Body of pancreas (tissue), 4 donors: ENCODE measurements around the gene CAMK1D. TPM values are rescaled to one million over a fixed set of nuclear protein-coding genes. Genes with fewer than 3 reads are reported as not detected.
A peak's percentile ranks its signal among the peaks of the same experiment; 100 is the strongest.

Source experiments
- ATAC-seq: fragments of 150-250 bp; one replicate; pipeline ENCODE4 v1.9.1; 2016
- DNase-seq, 4 donors: peaks; one replicate each; pipeline ENCODE4 v3.0.0-alpha.2; 2019
- H3K27ac ChIP-seq, 4 donors: fragments of 200-600 bp; sonication (generic); 1 replicate in 3 of 4; 2 replicates in 1 of 4; pipeline versions ENCODE4 v1.5.1 to v1.6.1; 2016 to 2019; ENCODE audit warnings: mild to moderate bottlenecking in 1 of 4, mixed read lengths in 1 of 4, moderate library complexity in 1 of 4
- H3K27me3 ChIP-seq, 2 donors: fragments of 200-600 bp; sonication (generic); one replicate each; pipeline ENCODE4 v1.6.0; 2016; ENCODE audit warnings: mild to moderate bottlenecking in 1 of 2
- H3K36me3 ChIP-seq, 2 donors: fragments of 200-600 bp; sonication (generic); replicated peaks in 1 of 2; 2 replicates each; pipeline ENCODE4 v1.5.1; 2016; ENCODE audit warnings: low read depth in 2 of 2; ENCODE audit not compliant: insufficient read depth in 1 of 2
- H3K4me1 ChIP-seq: fragments of 200-600 bp; sonication (generic); one replicate; pipeline ENCODE4 v1.6.0; 2016
- H3K4me3 ChIP-seq, 2 donors: fragments of 200-600 bp; sonication (generic); 1 replicate in 1 of 2; 2 replicates in 1 of 2; pipeline ENCODE4 v1.5.1; 2016 to 2019
- H3K9me3 ChIP-seq, 3 donors: fragments of 200-600 bp; sonication (generic); 1 replicate in 2 of 3; 2 replicates in 1 of 3; pipeline ENCODE4 v1.5.1; 2016
- CTCF ChIP-seq, 7 experiments: fragments of 450-650 bp in 4 of 7; fragments of 200-600 bp in 3 of 7; sonication (generic) in 3 of 7; IDR thresholded peaks; one replicate each; pipeline ENCODE4 v1.5.1; 2016 to 2019; ENCODE audit warnings: antibody characterized with exemption in 7 of 7
- POLR2A ChIP-seq, 3 donors: fragments of 450-650 bp; IDR thresholded peaks; one replicate each; pipeline ENCODE4 v1.6.1; 2016; ENCODE audit warnings: antibody characterized with exemption in 3 of 3, mild to moderate bottlenecking in 2 of 3
- WGBS, 2 donors: methylation state at CpG; one replicate each; pipeline ENCODE4 v1.1.5; 2017; 5-methylcytosine and 5-hydroxymethylcytosine counted together
- intact Hi-C: fragments of 100-400 bp; cut with DNase I; formaldehyde crosslinking; loops from one replicate; pipeline ENCODE4 v1.15.1; 2023
- total RNA-seq, 2 donors: library from RNA; depleted of rRNA; stranded (reverse); fragments of >200 nt; gene quantifications; one replicate each; pipeline ENCODE4 v1.1.0, GENCODE V29; 2016

CAMK1D gene
- total RNA-seq, 2 donors from 2014 or later, result 12.5 to 14.2 TPM

- ATAC-seq, result no peak
- Histone ChIP-seq H3K4me1 (peaks cover 18% of the 10 kb centered on the region), H3K36me3 (no peaks in the 10 kb centered on the region), H3K27ac (no peak overlapping the region), H3K27me3 (no peaks in the 10 kb centered on the region), H3K9me3 (no peaks in the 10 kb centered on the region), H3K4me3 (no peak overlapping the region)
- WGBS, 2 donors, result 61 to 77% methylated on average over 7 of the region's 7 CpGs
- TF ChIP-seq POLR2A (IDR thresholded peaks at IDR 0.05), result no peak
- TF ChIP-seq CTCF (IDR thresholded peaks at IDR 0.05), result no peak
- intact Hi-C loops, result no loop called here
- peak in 3 of 4 donors; percentile 20 to 30 (median 23) for DNase-seq
Observed at GRCh38 chr10:12539350-12540164, 190.2 kb downstream of the CAMK1D start.

- no peaks in the 10 kb centered on the region for H3K9me3 ChIP-seq
- WGBS, 2 donors, result 59 to 67% methylated on average over 4 of the region's 4 CpGs
- DNase-seq, result no peak
- TF ChIP-seq POLR2A (IDR thresholded peaks at IDR 0.05) (no peak), CTCF (IDR thresholded peaks at IDR 0.05) (no peak)
- intact Hi-C loops, result no loop called here
- peaks cover 18% of the 10 kb centered on the region for H3K4me1 ChIP-seq
- no peak overlapping the region for H3K27ac ChIP-seq
- H3K36me3 ChIP-seq, result no peaks in the 10 kb centered on the region
- no peaks in the 10 kb centered on the region for H3K27me3 ChIP-seq
- H3K4me3 ChIP-seq, result no peak overlapping the region
- ATAC-seq, result no peak
Observed at GRCh38 chr10:12540341-12540781, 191.0 kb downstream of the CAMK1D start.

GRCh38 chr10:12541446-12542067, 192.2 kb downstream of the CAMK1D start:
- no peaks in the 10 kb centered on the region for H3K27me3 ChIP-seq
- no peak overlapping the region for H3K4me3 ChIP-seq
- H3K27ac ChIP-seq, result no peak overlapping the region
- H3K36me3 ChIP-seq, result no peaks in the 10 kb centered on the region
- DNase-seq (no peak), ATAC-seq (no peak)
- peaks cover 18% of the 10 kb centered on the region for H3K4me1 ChIP-seq
- intact Hi-C loops, result no loop called here
- no peak for TF ChIP-seq POLR2A (IDR thresholded peaks at IDR 0.05)
- no peak for TF ChIP-seq CTCF (IDR thresholded peaks at IDR 0.05)
- no peaks in the 10 kb centered on the region for H3K9me3 ChIP-seq
- WGBS, 2 donors, result 86% methylated on average over 10 to 11 of the region's 11 CpGs

- no peaks in the 10 kb centered on the region for H3K36me3 ChIP-seq
- ATAC-seq (no peak), DNase-seq (no peak)
- intact Hi-C loops, result no loop called here
- H3K9me3 ChIP-seq, result no peaks in the 10 kb centered on the region
- H3K27ac ChIP-seq, result no peak overlapping the region
- 87 to 94% methylated on average over 6 of the region's 6 CpGs for WGBS, 2 donors
- H3K27me3 ChIP-seq, result no peaks in the 10 kb centered on the region
- no peak overlapping the region for H3K4me3 ChIP-seq
- H3K4me1 ChIP-seq, result peaks cover 18% of the 10 kb centered on the region
- TF ChIP-seq CTCF (IDR thresholded peaks at IDR 0.05) (no peak), POLR2A (IDR thresholded peaks at IDR 0.05) (no peak)
Observed at GRCh38 chr10:12542133-12542670, 192.9 kb downstream of the CAMK1D start.
